ENCODE data around the gene C22orf39. TPM values are rescaled to one million over a fixed set of nuclear protein-coding genes. Genes with fewer than 3 reads are reported as not detected.

The C22orf39 gene
- 42.3 and 45.3 TPM in 2 replicates for total RNA-seq (2014; rRNA removed; shearing (Covaris generic))

DNA sequence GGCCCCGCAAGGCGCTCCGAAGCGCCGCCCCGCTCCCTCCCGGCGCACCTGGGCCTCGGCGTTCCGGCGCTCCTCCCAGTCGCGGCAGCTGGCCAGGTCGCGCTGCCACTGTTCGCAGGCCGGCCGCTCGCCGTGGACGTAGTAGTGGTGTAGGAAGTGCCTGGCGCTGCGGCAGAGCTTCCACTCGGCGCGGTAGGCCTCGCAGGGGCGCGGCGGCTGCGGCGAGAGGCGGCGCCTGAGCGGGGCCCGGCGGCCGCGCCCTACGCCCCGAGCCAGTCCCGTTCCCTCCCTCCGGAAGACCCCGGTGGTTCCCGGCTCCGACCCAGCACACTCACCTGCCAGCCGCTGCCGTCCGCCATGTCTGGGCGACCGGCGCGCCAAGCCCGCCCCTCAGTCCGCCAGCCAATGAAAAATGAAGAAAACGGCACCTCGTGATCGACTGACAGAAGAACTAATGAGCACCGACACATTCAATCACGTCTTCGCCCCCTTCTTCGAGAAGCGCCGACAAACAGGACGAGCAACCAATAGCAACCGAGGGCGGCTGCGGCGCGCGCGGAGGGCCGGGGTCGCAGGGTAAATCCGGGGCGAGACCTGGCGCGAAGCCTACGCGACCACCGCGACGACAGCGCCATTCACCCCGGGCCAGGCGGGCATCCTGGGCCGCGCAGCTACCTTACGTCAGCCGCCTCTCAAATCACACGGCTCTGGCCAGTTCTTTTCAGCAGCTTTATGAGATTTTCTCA, at the start of gene C22orf39:
Gene C22orf39, minus strand, starts transcription at position 382 of the 746 bp plus-strand sequence. Its CDS starts 23 bp downstream, at position 359.
- no peaks in the 10 kb centered on the region for H3K27me3 ChIP-seq (ENCODE audit: control insufficient read depth, insufficient read depth, low read length)
- H3K36me3 ChIP-seq (replicated peaks; ENCODE audit: control insufficient read depth, insufficient read depth, low read length), result peaks cover 15% of the 10 kb centered on the region
- DNase-seq, result peak; percentile 99
- peak within 1 kb of the TSS; percentile 79 for H3K4me3 ChIP-seq (ENCODE audit: insufficient read depth, low read depth, low read length)

DNA sequence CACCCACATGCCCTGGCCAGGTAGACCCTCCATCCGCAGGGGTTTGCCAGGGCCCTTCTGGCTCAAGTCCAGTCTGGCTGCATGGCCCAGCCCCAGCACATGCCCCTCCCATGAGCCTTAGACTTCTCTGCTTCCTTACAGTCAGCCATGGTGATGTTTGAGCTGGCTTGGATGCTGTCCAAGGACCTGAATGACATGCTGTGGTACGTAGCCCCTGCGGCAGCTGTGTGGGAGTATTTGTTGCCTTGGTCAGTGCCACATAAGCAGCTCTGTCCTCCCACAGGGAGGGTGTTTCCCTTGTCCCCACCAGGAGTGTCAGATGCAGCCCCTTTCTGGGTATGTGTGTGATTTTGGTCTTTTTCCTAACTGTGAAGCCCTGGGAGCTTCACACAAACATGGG, 49.7 kb upstream of the C22orf39 start:
- no peak for DNase-seq
- Histone ChIP-seq H3K27me3 (ENCODE audit: control insufficient read depth, insufficient read depth, low read length) (no peaks in the 10 kb centered on the region), H3K4me3 (ENCODE audit: insufficient read depth, low read depth, low read length) (no peak overlapping the region), H3K36me3 (replicated peaks; ENCODE audit: control insufficient read depth, insufficient read depth, low read length) (peaks cover 21% of the 10 kb centered on the region)

DNA sequence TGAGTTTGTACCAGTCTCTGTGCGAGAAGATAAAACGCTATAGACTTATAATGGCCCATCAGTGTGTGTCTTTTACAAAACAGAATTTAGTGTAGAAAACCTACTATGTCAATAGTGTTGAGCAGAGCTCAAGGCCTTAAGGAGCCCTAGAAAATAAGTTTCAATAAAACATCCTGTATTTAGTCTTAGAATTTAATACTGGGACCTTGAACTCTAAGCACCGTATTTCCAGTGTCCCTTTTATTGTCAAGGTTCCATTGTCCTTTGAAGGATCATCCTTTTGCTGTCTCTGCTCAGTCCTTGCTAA, 48.8 kb upstream of the C22orf39 start:
- no peak for DNase-seq
- no peaks in the 10 kb centered on the region for H3K27me3 ChIP-seq (ENCODE audit: control insufficient read depth, insufficient read depth, low read length)
- H3K36me3 ChIP-seq (replicated peaks; ENCODE audit: control insufficient read depth, insufficient read depth, low read length), result peaks cover 21% of the 10 kb centered on the region
- no peak overlapping the region for H3K4me3 ChIP-seq (ENCODE audit: insufficient read depth, low read depth, low read length)

DNA sequence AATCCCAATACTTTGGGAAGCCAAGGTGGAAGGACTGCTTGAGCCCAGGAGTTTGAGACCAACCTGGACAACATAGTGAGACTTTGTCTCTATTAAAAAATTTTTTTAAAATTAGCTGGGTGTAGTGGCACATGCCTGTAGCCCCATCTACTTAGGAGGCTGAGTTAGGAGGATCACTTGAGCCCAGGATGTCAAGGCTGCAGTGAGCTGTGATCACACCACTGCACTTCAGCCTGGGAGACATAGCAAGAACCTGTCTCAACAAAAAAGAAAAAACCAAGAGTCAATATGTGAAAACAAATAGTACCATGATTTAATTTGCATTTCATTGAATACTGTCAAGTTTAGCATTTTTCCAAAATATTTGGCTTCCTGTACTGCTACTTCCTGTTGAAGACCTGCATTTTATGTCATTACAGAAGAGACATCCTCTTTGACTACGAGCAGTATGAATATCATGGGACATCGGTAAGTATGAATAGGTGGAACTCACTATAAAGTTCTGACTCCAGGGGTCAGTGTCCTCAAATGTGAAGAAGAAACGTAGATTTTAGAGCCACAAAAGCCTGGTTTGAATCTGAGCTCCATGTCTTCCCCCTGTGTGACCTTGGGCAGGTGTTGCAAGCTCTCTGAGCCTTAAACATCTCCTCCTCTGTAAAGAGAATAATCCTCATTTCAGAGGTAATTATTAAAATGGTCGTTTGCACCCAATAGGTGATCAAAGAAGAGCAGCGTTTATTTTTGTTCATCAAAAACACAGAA, 48.2 kb upstream of the C22orf39 start:
- H3K36me3 ChIP-seq (replicated peaks; ENCODE audit: control insufficient read depth, insufficient read depth, low read length), result peaks cover 21% of the 10 kb centered on the region
- no peaks in the 10 kb centered on the region for H3K27me3 ChIP-seq (ENCODE audit: control insufficient read depth, insufficient read depth, low read length)
- no peak overlapping the region for H3K4me3 ChIP-seq (ENCODE audit: insufficient read depth, low read depth, low read length)
- no peak for DNase-seq

GRCh38 chr22:19494676-19495173, 47.2 kb upstream of the C22orf39 start:
- H3K4me3 ChIP-seq (ENCODE audit: insufficient read depth, low read depth, low read length), result no peak overlapping the region
- no peaks in the 10 kb centered on the region for H3K27me3 ChIP-seq (ENCODE audit: control insufficient read depth, insufficient read depth, low read length)
- peaks cover 21% of the 10 kb centered on the region for H3K36me3 ChIP-seq (replicated peaks; ENCODE audit: control insufficient read depth, insufficient read depth, low read length)
- DNase-seq, result no peak

DNA sequence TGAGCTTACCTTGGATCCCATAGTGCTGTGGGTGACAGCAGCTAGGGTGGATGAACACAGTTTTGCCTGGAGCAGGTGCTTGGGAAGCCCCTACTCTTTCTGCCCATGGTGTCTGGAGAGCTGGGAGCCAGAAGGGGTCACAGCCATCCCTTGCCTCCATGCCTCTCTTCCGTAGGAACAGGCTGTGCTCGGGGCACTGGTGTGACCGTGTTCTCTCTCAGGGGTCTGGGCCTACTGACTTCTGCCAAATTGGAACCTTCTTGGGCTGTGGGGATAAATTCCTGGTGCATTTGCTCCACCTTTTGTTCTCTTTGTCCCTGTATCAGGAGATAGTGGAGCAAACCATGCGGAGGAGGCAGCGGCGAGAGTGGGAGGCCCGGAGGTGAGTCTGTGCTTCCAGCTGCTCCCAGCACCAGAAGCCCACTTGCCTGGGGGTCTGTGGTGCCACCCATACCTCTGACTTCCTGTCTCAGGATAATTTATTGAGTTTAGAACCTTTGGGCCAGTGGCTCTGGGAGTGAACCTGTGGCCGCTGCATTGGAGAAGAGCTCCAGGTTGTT, 46.6 kb upstream of the C22orf39 start:
- Histone ChIP-seq H3K4me3 (ENCODE audit: insufficient read depth, low read depth, low read length) (no peak overlapping the region), H3K27me3 (ENCODE audit: control insufficient read depth, insufficient read depth, low read length) (no peaks in the 10 kb centered on the region), H3K36me3 (replicated peaks; ENCODE audit: control insufficient read depth, insufficient read depth, low read length) (peaks cover 20% of the 10 kb centered on the region)
- DNase-seq, result no peak

DNA sequence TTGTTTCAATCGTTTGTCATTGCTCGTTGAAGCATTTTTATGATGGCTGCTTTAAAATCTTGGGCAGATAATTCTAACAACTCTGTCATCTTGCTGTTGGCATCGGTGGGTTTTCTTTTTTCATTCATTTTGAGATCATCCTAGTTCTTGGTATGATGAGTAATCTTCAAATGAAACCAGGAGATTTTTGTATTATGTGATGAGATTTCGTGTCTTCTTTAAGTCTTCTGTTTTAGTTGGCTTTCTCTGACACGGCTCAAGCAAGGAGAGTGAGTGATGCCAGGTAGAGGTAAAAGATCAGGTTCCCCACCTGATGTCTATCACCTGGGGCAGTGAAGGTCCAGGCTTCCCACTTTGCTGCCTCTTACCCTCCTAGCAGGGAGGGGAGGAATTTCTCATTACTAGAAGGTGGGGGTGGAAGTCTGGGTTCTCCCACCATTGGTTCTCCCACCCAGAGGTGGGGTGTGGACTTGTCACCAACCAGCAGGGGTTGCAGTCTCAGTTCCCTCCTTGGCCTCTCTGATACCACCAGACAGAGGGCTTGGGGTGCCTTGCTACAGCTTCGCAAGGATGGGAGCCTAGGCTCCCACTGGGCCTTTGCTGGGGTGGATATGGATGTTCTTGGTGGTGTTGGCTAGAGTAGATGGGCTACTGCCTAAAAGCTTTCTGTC, 45.1 kb upstream of the C22orf39 start:
- no peak overlapping the region for H3K4me3 ChIP-seq (ENCODE audit: insufficient read depth, low read depth, low read length)
- H3K36me3 ChIP-seq (replicated peaks; ENCODE audit: control insufficient read depth, insufficient read depth, low read length), result peaks cover 13% of the 10 kb centered on the region
- DNase-seq, result no peak
- no peaks in the 10 kb centered on the region for H3K27me3 ChIP-seq (ENCODE audit: control insufficient read depth, insufficient read depth, low read length)

- no peak for DNase-seq
- H3K4me3 ChIP-seq (ENCODE audit: insufficient read depth, low read depth, low read length), result no peak overlapping the region
- H3K27me3 ChIP-seq (ENCODE audit: control insufficient read depth, insufficient read depth, low read length), result no peaks in the 10 kb centered on the region
- peaks cover 7% of the 10 kb centered on the region for H3K36me3 ChIP-seq (replicated peaks; ENCODE audit: control insufficient read depth, insufficient read depth, low read length)
Observed at GRCh38 chr22:19490628-19491230, 43.2 kb upstream of the C22orf39 start.

DNA sequence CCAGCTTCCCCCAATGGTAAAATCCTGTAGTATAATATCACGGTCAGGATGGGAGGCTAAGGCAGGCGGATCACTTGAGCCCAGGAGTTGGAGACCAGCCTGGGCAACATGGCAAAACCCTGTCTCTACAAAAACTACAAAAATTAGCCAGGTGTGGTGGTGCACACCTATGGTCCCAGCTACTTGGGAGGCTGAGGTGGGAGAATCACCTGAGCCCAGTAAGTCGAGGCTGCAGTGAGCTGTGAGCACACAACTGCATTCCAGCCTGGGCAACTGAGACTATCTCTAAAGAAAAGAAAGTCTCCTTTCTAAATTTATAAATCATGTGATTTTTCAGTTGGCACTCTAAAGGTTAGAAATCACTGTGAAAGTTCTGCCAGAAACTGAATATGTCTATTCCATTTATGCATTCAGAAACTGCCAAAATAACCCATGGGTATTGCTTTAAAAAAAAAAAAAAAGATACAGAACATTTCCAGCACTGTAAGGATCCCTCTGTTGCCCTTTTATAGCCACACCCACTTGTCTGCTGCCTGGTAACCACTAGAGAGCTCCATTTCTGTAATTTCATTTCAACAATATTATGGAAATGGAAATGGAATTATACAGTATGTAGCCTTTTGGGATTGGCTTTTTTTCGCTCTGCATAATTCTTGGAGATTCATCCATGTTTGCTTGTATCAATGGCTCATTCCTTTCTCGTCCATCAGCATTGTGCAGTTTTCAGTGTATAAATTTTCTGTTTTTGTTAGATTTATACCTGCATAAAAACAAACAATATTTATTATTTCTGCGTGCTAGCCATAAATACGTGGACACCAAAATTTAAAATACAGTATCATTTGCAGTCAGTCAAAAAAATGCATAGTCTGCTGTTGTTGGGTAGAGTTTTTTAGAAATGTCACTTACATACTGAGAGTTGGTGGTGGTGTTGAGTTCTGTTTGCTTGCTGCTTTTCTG, 41.7 kb upstream of the C22orf39 start:
- Histone ChIP-seq H3K4me3 (ENCODE audit: insufficient read depth, low read depth, low read length) (no peak overlapping the region), H3K27me3 (ENCODE audit: control insufficient read depth, insufficient read depth, low read length) (no peaks in the 10 kb centered on the region), H3K36me3 (replicated peaks; ENCODE audit: control insufficient read depth, insufficient read depth, low read length) (peaks cover 10% of the 10 kb centered on the region)
- DNase-seq, result no peak

- H3K4me3 ChIP-seq (ENCODE audit: insufficient read depth, low read depth, low read length), result no peak overlapping the region
- peaks cover 9% of the 10 kb centered on the region for H3K36me3 ChIP-seq (replicated peaks; ENCODE audit: control insufficient read depth, insufficient read depth, low read length)
- H3K27me3 ChIP-seq (ENCODE audit: control insufficient read depth, insufficient read depth, low read length), result no peaks in the 10 kb centered on the region
- no peak for DNase-seq
Observed at GRCh38 chr22:19488285-19488684, 40.8 kb upstream of the C22orf39 start.

DNA sequence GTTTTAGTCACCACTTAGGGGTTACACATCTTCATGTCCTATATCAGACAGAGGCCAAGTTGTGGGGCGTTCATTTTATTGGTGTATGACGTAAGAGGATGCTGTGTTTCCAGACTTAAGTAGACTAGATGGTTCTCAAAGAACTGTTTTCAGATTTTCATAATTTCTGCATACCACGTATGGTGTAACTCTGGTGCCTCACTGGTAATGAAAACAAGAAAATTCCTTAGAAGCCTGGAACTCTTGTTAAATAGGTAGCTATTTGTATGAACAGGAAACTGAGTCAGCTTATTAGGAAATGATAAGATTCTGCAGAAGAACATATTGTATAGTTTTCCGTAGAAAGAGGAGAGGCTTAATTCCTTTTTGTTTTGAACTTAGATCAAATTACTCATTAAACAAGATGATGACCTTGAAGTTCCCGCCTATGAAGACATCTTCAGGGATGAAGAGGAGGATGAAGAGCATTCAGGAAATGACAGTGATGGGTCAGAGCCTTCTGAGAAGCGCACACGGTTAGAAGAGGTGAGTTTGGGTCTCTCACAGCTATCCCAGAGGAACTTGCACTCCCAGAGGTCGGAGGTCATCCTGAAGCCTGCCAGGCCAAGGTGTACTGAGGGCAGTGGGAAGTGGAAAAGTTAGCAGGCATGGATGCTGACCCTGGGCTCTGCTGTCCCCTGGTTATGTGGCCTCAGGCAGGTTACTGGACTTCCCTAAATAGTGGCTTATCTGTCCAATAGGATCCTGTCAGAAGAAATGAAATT, 36.2 kb upstream of the C22orf39 start:
- Histone ChIP-seq H3K4me3 (ENCODE audit: insufficient read depth, low read depth, low read length) (no peak overlapping the region), H3K36me3 (replicated peaks; ENCODE audit: control insufficient read depth, insufficient read depth, low read length) (peaks cover 11% of the 10 kb centered on the region), H3K27me3 (ENCODE audit: control insufficient read depth, insufficient read depth, low read length) (no peaks in the 10 kb centered on the region)
- DNase-seq, result no peak

DNA sequence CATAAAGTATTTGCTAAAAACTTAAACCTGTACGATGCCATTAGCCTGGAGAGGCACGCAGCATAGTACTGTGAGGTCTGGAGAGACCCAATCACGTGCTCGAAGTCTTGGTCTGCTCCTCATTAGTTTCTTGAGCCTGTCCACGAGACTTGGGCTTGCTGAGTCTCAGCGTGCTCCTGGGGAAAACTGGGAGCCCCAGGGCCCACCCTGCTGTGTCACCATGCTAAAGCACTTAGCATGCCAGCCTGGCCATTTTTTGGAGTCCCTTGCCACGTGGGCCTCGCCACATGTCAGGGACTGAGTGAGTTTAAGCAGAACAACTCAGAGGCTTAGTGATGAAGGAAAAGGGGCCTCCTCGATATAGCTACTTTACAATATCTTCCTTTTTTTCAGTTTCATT, 34.8 kb upstream of the C22orf39 start:
- H3K27me3 ChIP-seq (ENCODE audit: control insufficient read depth, insufficient read depth, low read length), result no peaks in the 10 kb centered on the region
- H3K4me3 ChIP-seq (ENCODE audit: insufficient read depth, low read depth, low read length), result no peak overlapping the region
- no peak for DNase-seq

DNA sequence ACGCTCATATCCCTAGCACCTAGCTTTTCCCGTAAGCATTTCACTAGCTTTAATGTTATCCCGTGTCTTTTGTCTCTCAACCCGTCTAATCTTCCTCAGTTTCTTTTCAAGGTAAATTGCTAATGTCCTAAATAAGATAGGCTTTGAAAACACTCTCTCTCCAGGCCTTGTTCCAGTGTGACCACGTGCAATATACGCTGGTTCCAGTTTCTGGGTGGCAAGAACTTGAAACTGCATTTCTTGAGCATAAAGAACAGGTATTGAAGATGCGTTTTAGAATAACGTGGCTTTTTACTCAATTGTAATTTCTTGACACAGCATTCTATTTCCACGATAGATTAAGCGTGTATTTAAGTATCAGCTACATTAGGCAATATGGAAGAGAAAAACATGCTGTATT, 33.3 kb upstream of the C22orf39 start:
- DNase-seq, result no peak
- H3K36me3 ChIP-seq (replicated peaks; ENCODE audit: control insufficient read depth, insufficient read depth, low read length), result peaks cover 12% of the 10 kb centered on the region
- no peaks in the 10 kb centered on the region for H3K27me3 ChIP-seq (ENCODE audit: control insufficient read depth, insufficient read depth, low read length)
- peak overlapping the region; percentile 85; the same call in 1 of the 2 replicates for H3K4me3 ChIP-seq (ENCODE audit: insufficient read depth, low read depth, low read length)

More for the DNA sequence above, 34.8 kb upstream of the C22orf39 start:
- peaks cover 11% of the 10 kb centered on the region for H3K36me3 ChIP-seq (replicated peaks; ENCODE audit: control insufficient read depth, insufficient read depth, low read length)

All from H7 (cell line).